Ovary (tissue), 9 donors: ENCODE results near the gene SIM1. TPM values are rescaled to one million over a fixed set of nuclear protein-coding genes. Genes with fewer than 3 reads are reported as not detected.

Experiments used
- DNase-seq, 5 donors: peaks; one replicate each; pipeline ENCODE4 v3.0.0-alpha.2; 2019 to 2020
- H3K27ac ChIP-seq, 2 donors: fragments of 200-600 bp; one replicate each; pipeline versions ENCODE4 v1.5.1 to v1.8.0; 2019 to 2022
- H3K27me3 ChIP-seq: fragments of 200-600 bp; one replicate; pipeline ENCODE4 v1.8.0; 2022
- H3K36me3 ChIP-seq: fragments of 200-600 bp; sonication (generic); one replicate; pipeline ENCODE4 v1.5.1; 2019
- H3K4me1 ChIP-seq: one replicate; pipeline ENCODE4 v1.8.1; 2013; ENCODE audit warnings: mild to moderate bottlenecking, moderate library complexity; ENCODE audit not compliant: insufficient read depth
- H3K4me3 ChIP-seq: fragments of 200-600 bp; sonication (generic); one replicate; pipeline ENCODE4 v1.5.1; 2017
- H3K9me3 ChIP-seq, 2 donors: fragments of 200-600 bp in 1 of 2; sonication (generic) in 1 of 2; one replicate each; pipeline versions ENCODE4 v1.5.1 to v1.8.1; 2013 to 2019; ENCODE audit warnings: mild to moderate bottlenecking in 1 of 2, moderate library complexity in 1 of 2
- EP300 ChIP-seq: sonication (generic); formaldehyde crosslinking; IDR thresholded peaks from one replicate; pipeline ENCODE4 v1.6.1; 2017; ENCODE audit warnings: antibody characterized with exemption
- POLR2A ChIP-seq: fragments of 450-650 bp; IDR thresholded peaks from one replicate; pipeline ENCODE4 v1.6.1; 2017; ENCODE audit warnings: antibody characterized with exemption, mild to moderate bottlenecking, moderate library complexity
- WGBS, 3 donors: extraction: QIAGEN DNeasy Blood & Tissue Kit in 1 of 3; methylation state at CpG; one replicate each; pipeline versions ENCODE4 v1.1.5 to v1.1.7; 2013 to 2017; 5-methylcytosine and 5-hydroxymethylcytosine counted together
- intact Hi-C, 4 donors: fragments of 100-400 bp; cut with DNase I; formaldehyde crosslinking; loops; one replicate each; pipeline versions ENCODE4 v1.11.0 to v1.15.1; 2022 to 2023
- polyA plus RNA-seq, 2 donors: library from polyadenylated mRNA; stranded (reverse); fragments of 200-250 nt in 1 of 2; fragments of 350-450 nt in 1 of 2; fragmentation: Illumina TruSeq in 1 of 2; extraction: RNeasy Lipid Tissue Mini Kit (QIAGEN cat#74804) in 1 of 2; gene quantifications; one replicate each; pipeline ENCODE4 v1.2.3, GENCODE V29; 2013 to 2014
- total RNA-seq, 7 donors: library from RNA; depleted of rRNA in 2 of 7; stranded (reverse); fragments of >200 nt in 2 of 7; fragmentation: NEBNext Ultra II Directional in 3 of 7; extraction: Animal tissue kit (Norgen Biotek cat#: 25700) in 3 of 7; gene quantifications; one replicate each; pipeline versions ENCODE4 v1.1.0 to v1.2.4, GENCODE V29; 2016 to 2023
- TF ChIP-seq, protein P1 (sequence below), 3 donors: fragments of 450-650 bp in 2 of 3; fragments of 200-600 bp in 1 of 3; IDR thresholded peaks; one replicate each; pipeline versions ENCODE4 v1.5.1 to v1.8.0; 2016 to 2022; ENCODE audit warnings: antibody characterized with exemption in 3 of 3, mild to moderate bottlenecking in 1 of 3
- donor health status: DM: no; HTN: no; CAD: no; lungs with moderate emphysema.
- donor health status: DM: no; HTN: no; CAD: no.
- donor health status: Bipolar disorder and iron deficiency.
- donor health status: DM: yes; HTN: yes; CAD: no.
- donor health status: DM: no; HTN: no; CAD: no.
- donor health status: DM: yes; HTN: yes; CAD: no.

SIM1 gene
- total and polyA plus RNA-seq, 9 donors: 0.12 TPM; not detected in 8

DNA sequence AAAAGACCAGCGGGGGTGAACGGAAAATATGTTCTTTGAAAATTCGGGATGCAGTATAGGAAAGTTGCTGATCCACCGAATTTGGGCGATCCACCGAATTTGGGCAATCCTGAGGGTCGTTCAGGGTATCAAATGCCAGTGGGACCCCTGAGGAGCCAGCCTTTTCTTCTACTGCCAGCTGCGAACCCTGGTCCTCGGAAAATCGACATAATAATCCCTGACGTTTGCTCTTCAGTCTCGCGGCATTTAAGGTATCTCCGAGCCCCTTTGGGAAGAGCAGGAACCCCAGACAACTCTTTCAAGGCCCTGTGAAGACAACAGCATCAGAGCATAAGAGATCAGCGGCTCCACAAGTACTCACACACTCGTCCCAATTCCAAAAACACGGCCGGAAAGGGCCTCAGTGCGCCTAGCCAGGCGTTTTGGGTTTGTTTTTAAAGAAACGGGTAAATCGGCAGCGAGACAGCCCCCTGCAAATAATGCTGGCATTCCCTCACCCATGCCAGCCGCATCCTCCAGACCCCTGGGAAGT, 1.0 kb downstream of the SIM1 start:
- Histone ChIP-seq H3K4me3 (no peak overlapping the region), H3K36me3 (no peaks in the 10 kb centered on the region), H3K27me3 (no peaks in the 10 kb centered on the region), H3K9me3 (no peaks in the 10 kb centered on the region), H3K27ac (no peak overlapping the region), H3K4me1 (no peaks in the 10 kb centered on the region)
- DNase-seq: no peak
- 6 to 9% (median 8%) methylated on average over 24 of the region's 24 CpGs for WGBS, 3 donors
- intact Hi-C loops: no loop called here
- TF ChIP-seq EP300 (no peak), POLR2A (no peak)
- TF ChIP-seq, protein P1, sequence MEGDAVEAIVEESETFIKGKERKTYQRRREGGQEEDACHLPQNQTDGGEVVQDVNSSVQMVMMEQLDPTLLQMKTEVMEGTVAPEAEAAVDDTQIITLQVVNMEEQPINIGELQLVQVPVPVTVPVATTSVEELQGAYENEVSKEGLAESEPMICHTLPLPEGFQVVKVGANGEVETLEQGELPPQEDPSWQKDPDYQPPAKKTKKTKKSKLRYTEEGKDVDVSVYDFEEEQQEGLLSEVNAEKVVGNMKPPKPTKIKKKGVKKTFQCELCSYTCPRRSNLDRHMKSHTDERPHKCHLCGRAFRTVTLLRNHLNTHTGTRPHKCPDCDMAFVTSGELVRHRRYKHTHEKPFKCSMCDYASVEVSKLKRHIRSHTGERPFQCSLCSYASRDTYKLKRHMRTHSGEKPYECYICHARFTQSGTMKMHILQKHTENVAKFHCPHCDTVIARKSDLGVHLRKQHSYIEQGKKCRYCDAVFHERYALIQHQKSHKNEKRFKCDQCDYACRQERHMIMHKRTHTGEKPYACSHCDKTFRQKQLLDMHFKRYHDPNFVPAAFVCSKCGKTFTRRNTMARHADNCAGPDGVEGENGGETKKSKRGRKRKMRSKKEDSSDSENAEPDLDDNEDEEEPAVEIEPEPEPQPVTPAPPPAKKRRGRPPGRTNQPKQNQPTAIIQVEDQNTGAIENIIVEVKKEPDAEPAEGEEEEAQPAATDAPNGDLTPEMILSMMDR (IDR thresholded peaks at IDR 0.05): no peak

DNA sequence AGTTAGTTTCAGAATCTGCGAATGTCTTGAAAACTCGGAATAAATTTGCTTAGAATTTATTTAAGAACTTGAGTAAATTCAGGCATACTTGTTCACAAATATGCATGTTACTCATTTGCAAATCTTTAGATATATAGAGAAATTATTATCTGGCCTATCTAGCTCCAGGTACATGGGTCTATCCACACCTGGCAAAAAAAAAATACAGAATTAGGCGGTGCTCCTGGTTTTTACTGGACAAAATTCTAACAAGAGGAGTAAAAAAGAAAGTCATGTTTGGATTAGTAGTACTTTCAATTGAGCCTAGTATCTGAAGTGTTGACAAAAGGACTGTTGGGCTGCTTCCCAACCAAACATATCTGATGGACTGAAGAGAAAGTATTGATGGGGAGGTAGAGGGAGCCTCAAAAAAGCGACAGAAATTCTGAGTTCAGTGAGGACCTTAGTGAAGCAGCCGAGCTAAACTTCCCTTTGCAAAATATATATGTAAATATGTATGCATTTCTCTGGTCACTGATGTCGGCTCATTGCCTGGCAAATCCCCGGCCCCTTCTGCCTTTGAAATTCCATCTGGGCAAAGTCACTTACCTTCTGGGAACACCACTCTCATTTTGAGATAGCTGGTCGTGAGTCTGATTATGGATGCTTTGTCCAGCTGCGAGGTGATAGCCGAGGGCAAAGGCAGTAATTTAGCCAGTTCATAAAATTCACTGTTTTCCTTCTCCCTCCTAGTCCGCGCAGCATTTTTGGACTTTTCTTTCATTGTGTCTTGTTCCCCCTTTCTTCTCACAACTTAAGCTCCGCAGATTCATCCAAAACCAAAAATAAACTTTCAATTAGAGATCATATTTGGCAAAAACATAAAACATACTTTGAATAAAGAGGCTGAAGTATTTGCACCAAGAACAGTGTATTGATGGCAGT, 1.8 kb downstream of the SIM1 start:
- WGBS, 3 donors: 13 to 17% (median 15%) methylated on average over 13 of the region's 13 CpGs
- no peaks in the 10 kb centered on the region for H3K9me3 ChIP-seq
- H3K4me1 ChIP-seq: no peaks in the 10 kb centered on the region
- no peak for TF ChIP-seq EP300
- TF ChIP-seq POLR2A: no peak
- TF ChIP-seq, protein P1 (IDR thresholded peaks at IDR 0.05): no peak
- H3K36me3 ChIP-seq: no peaks in the 10 kb centered on the region
- H3K27ac ChIP-seq: no peak overlapping the region
- H3K4me3 ChIP-seq: no peak overlapping the region
- H3K27me3 ChIP-seq: no peaks in the 10 kb centered on the region
- DNase-seq: no peak
- intact Hi-C loops: no loop called here

DNA sequence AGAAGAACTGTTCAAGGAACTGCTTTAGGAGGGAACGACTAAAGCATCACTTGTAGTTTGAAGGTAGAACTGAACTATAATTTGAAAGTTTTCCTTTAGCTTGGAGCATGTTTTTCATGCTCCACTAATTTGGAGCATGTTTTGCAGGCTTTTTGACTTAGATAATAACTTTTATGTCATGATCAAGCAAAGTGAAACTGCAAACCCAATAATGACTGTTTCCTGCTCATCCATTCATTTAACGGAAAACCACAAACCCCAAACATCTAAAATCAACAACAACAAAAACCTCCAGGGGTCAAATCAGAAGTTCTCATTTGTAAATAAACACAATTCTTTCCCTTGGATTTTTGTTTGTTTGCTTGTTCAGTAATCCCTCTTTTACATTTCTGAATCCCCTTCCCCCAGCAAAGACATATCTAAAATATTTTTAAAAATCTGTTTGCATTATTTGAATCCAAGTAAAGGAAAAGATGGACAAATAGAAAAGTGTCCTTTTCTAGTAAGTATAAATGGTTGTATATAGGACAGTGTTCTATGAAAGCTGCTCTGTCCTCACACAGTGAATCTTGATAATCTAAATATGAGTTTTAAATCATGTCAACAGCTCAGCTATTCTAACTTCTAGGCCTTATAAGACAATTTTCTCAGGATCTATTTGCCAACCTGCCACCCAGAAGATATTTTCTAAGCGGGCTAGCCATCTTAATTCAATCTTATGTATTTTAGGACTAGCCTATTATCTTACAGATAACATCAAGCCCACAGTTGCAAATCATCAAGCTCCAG, 2.6 kb downstream of the SIM1 start:
- intact Hi-C loops: no loop called here
- TF ChIP-seq EP300 (no peak), POLR2A (no peak)
- TF ChIP-seq, protein P1 (IDR thresholded peaks at IDR 0.05): no peak
- WGBS, 3 donors: 12 to 20% (median 15%) methylated on average over 3 of the region's 3 CpGs
- Histone ChIP-seq H3K27me3 (no peaks in the 10 kb centered on the region), H3K4me1 (no peaks in the 10 kb centered on the region), H3K9me3 (peaks cover 0 to 6% of the 10 kb centered on the region in 2 donors), H3K27ac (no peak overlapping the region), H3K36me3 (no peaks in the 10 kb centered on the region), H3K4me3 (no peak overlapping the region)
- no peak for DNase-seq

DNA sequence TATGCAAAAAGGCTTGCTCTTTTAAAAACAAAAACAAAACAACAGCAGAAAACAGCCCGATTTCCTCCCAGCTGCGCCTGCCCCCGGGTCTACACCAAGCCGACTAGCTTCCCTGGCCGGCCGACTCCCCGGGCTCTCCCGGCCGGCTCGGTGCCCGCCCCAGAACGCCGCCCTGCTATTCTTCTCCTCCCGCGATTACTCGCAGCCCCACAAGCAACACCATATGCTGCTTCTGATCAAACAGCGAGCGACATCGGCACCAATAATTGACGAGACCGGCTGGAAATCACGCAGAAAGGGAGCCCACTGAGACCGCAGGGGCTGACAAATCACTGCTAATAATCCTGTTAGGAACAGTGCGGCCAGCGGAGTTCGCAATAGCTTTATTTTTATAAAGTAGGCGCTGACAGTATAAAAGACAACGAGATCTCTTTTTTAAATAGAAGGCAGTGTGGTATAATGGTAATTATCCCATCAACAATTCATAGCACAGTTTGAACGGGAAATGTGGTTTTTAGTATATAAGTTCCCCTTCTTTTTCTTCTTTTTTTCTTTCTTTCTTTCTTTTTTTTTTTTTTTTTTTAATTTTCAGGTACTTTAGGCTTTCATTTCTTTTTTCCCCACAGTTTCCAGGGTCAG, 3.3 kb downstream of the SIM1 start:
- no peaks in the 10 kb centered on the region for H3K4me1 ChIP-seq
- H3K27me3 ChIP-seq: no peaks in the 10 kb centered on the region
- no peak for DNase-seq
- intact Hi-C loops: no loop called here
- H3K4me3 ChIP-seq: no peak overlapping the region
- 9 to 15% (median 11%) methylated on average over 29 of the region's 29 CpGs for WGBS, 3 donors
- H3K9me3 ChIP-seq: peaks cover 0 to 6% of the 10 kb centered on the region in 2 donors
- H3K36me3 ChIP-seq: no peaks in the 10 kb centered on the region
- H3K27ac ChIP-seq: no peak overlapping the region
- TF ChIP-seq, protein P1 (IDR thresholded peaks at IDR 0.05): no peak
- TF ChIP-seq EP300 (no peak), POLR2A (no peak)
